Activated naive CD4-positive, alpha-beta T cell treated with anti-CD3 and anti-CD28 coated beads for 36 hours (primary cell): ENCODE results near the gene LOC101059915.
A peak's percentile ranks its signal among the peaks of the same experiment; 100 is the strongest.

Experiments used
- CTCF ChIA-PET: fragments of 350-600 bp; sonication (Branson Sonifier 250); formaldehyde crosslinking; loops from one replicate; lab custom pipeline; 2021; ENCODE audit warnings: antibody characterized with exemption; lab: Charles Lee
- DNase-seq: peaks from one replicate; pipeline ENCODE4 v3.0.0-alpha.2; 2020
- H3K27ac Mint-ChIP-seq: one replicate; pipeline ENCODE4 v1.8.0; 2021; ENCODE audit warnings: mild to moderate bottlenecking, mixed read lengths
- H3K27me3 Mint-ChIP-seq: one replicate; pipeline ENCODE4 v1.8.0; 2021; ENCODE audit warnings: low read depth, mixed read lengths
- H3K36me3 Mint-ChIP-seq: one replicate; pipeline ENCODE4 v1.8.0; 2021; ENCODE audit warnings: low read depth, mixed read lengths
- H3K4me1 Mint-ChIP-seq: one replicate; pipeline ENCODE4 v1.8.0; 2021; ENCODE audit warnings: low read depth, mixed read lengths
- H3K4me3 Mint-ChIP-seq: one replicate; pipeline ENCODE4 v1.8.0; 2021; ENCODE audit warnings: mild to moderate bottlenecking, moderate library complexity, mixed read lengths
- H3K9me3 Mint-ChIP-seq: one replicate; pipeline ENCODE4 v1.8.0; 2021; ENCODE audit warnings: mixed read lengths
- intact Hi-C: fragments of 100-400 bp; cut with micrococcal nuclease; formaldehyde crosslinking; loops from one replicate; pipeline ENCODE4 v1.15.1; 2023

Gene LOC101059915

GRCh38 chrX:71625471-71625870 is 41.9 kb upstream of the LOC101059915 start:
- intact Hi-C loops, result no loop called here
- CTCF ChIA-PET, result interaction anchor here (0.7 to 1.2 kb wide), 2 partner anchors 15 to 26 kb away, joined by 3 to 4 read pairs; no protein-coding TSS in a partner anchor
- Mint-ChIP-seq H3K27ac (no peak overlapping the region), H3K27me3 (no peaks in the 10 kb centered on the region), H3K4me1 (peaks cover 33% of the 10 kb centered on the region), H3K36me3 (no peaks in the 10 kb centered on the region), H3K9me3 (no peaks in the 10 kb centered on the region), H3K4me3 (no peak overlapping the region)
- DNase-seq, result no peak

- no peak for DNase-seq
- intact Hi-C loops, result no loop called here
- H3K9me3 Mint-ChIP-seq, result no peaks in the 10 kb centered on the region
- CTCF ChIA-PET, result no interaction called here
- H3K27ac Mint-ChIP-seq, result no peak overlapping the region
- H3K36me3 Mint-ChIP-seq, result no peaks in the 10 kb centered on the region
- no peak overlapping the region for H3K4me3 Mint-ChIP-seq
- H3K27me3 Mint-ChIP-seq, result no peaks in the 10 kb centered on the region
- H3K4me1 Mint-ChIP-seq, result peaks cover 27% of the 10 kb centered on the region
These were observed 40.8 kb upstream of the LOC101059915 start for GRCh38 chrX:71626576-71626975.

GRCh38 chrX:71627588-71628404 is 39.5 kb upstream of the LOC101059915 start:
- H3K4me1 Mint-ChIP-seq, result peaks cover 14% of the 10 kb centered on the region
- H3K9me3 Mint-ChIP-seq, result no peaks in the 10 kb centered on the region
- intact Hi-C loops, result no loop called here
- no peak overlapping the region for H3K4me3 Mint-ChIP-seq
- no peaks in the 10 kb centered on the region for H3K36me3 Mint-ChIP-seq
- no peak for DNase-seq
- CTCF ChIA-PET, result no interaction called here
- H3K27me3 Mint-ChIP-seq, result no peaks in the 10 kb centered on the region
- no peak overlapping the region for H3K27ac Mint-ChIP-seq

GRCh38 chrX:71629467-71629866 is 37.9 kb upstream of the LOC101059915 start:
- no peaks in the 10 kb centered on the region for H3K27me3 Mint-ChIP-seq
- no peaks in the 10 kb centered on the region for H3K36me3 Mint-ChIP-seq
- H3K4me1 Mint-ChIP-seq, result peaks cover under 1% of the 10 kb centered on the region
- DNase-seq, result no peak
- no peaks in the 10 kb centered on the region for H3K9me3 Mint-ChIP-seq
- no peak overlapping the region for H3K27ac Mint-ChIP-seq
- H3K4me3 Mint-ChIP-seq, result no peak overlapping the region
- CTCF ChIA-PET, result no interaction called here
- intact Hi-C loops, result no loop called here

GRCh38 chrX:71632923-71633657 is 34.3 kb upstream of the LOC101059915 start:
- Mint-ChIP-seq H3K36me3 (no peaks in the 10 kb centered on the region), H3K9me3 (no peaks in the 10 kb centered on the region), H3K4me3 (no peak overlapping the region), H3K27ac (no peak overlapping the region), H3K4me1 (peaks cover 13% of the 10 kb centered on the region), H3K27me3 (no peaks in the 10 kb centered on the region)
- no peak for DNase-seq
- CTCF ChIA-PET, result interaction anchor here (0.6 to 2.3 kb wide), 3 partner anchors 9 to 85 kb away, joined by 3 to 8 read pairs (median 4); no protein-coding TSS in a partner anchor
- intact Hi-C loops, result no loop called here

GRCh38 chrX:71634366-71634765 is 33.0 kb upstream of the LOC101059915 start:
- no peak overlapping the region for H3K27ac Mint-ChIP-seq
- no peak overlapping the region for H3K4me3 Mint-ChIP-seq
- DNase-seq, result no peak
- CTCF ChIA-PET, result no interaction called here
- H3K4me1 Mint-ChIP-seq, result peaks cover 13% of the 10 kb centered on the region
- intact Hi-C loops, result no loop called here
- no peaks in the 10 kb centered on the region for H3K27me3 Mint-ChIP-seq
- no peaks in the 10 kb centered on the region for H3K9me3 Mint-ChIP-seq
- H3K36me3 Mint-ChIP-seq, result no peaks in the 10 kb centered on the region

GRCh38 chrX:71636438-71637252 is 30.7 kb upstream of the LOC101059915 start:
- Mint-ChIP-seq H3K4me1 (peaks cover 17% of the 10 kb centered on the region), H3K9me3 (no peaks in the 10 kb centered on the region), H3K36me3 (no peaks in the 10 kb centered on the region), H3K27me3 (no peaks in the 10 kb centered on the region), H3K27ac (peak overlapping the region; percentile 61), H3K4me3 (no peak overlapping the region)
- intact Hi-C loops, result loop anchor here (5.0 kb wide), 1 partner anchor 104 kb away; the partner anchor contains the start of gene OGT
- peak; percentile 27 for DNase-seq
- CTCF ChIA-PET, result interaction anchor here (1.2 kb wide), 1 partner anchor 14 kb away, joined by 9 read pairs; no protein-coding TSS in a partner anchor

- H3K36me3 Mint-ChIP-seq, result no peaks in the 10 kb centered on the region
- no peaks in the 10 kb centered on the region for H3K27me3 Mint-ChIP-seq
- CTCF ChIA-PET, result interaction anchor here (1.1 to 1.2 kb wide), 2 partner anchors 14 to 15 kb away, joined by 3 to 9 read pairs; no protein-coding TSS in a partner anchor
- H3K4me3 Mint-ChIP-seq, result no peak overlapping the region
- peak overlapping the region; percentile 15 for H3K27ac Mint-ChIP-seq
- H3K4me1 Mint-ChIP-seq, result peaks cover 17% of the 10 kb centered on the region
- no peaks in the 10 kb centered on the region for H3K9me3 Mint-ChIP-seq
- no peak for DNase-seq
- intact Hi-C loops, result loop anchor here (5.0 kb wide), 1 partner anchor 105 kb away; the partner anchor contains the start of gene OGT
These were observed 30.1 kb upstream of the LOC101059915 start for GRCh38 chrX:71637253-71637618.

- Mint-ChIP-seq H3K4me1 (peaks cover 17% of the 10 kb centered on the region), H3K36me3 (no peaks in the 10 kb centered on the region), H3K4me3 (no peak overlapping the region), H3K9me3 (no peaks in the 10 kb centered on the region), H3K27me3 (no peaks in the 10 kb centered on the region), H3K27ac (no peak overlapping the region)
- no peak for DNase-seq
- CTCF ChIA-PET, result interaction anchor here (1.1 kb wide), 1 partner anchor 15 kb away, joined by 3 read pairs; no protein-coding TSS in a partner anchor
- intact Hi-C loops, result loop anchor here (1.0 to 5.0 kb wide), 2 partner anchors 16 to 106 kb away; partner anchors contain the start of gene OGT
These were observed 29.5 kb upstream of the LOC101059915 start for GRCh38 chrX:71637848-71638247.

GRCh38 chrX:71638409-71638808 is 28.9 kb upstream of the LOC101059915 start:
- H3K4me1 Mint-ChIP-seq, result peaks cover 17% of the 10 kb centered on the region
- H3K36me3 Mint-ChIP-seq, result no peaks in the 10 kb centered on the region
- intact Hi-C loops, result loop anchor here (1.0 to 5.0 kb wide), 2 partner anchors 16 to 106 kb away; partner anchors contain the start of gene OGT
- no peak overlapping the region for H3K4me3 Mint-ChIP-seq
- no peak overlapping the region for H3K27ac Mint-ChIP-seq
- no peaks in the 10 kb centered on the region for H3K9me3 Mint-ChIP-seq
- CTCF ChIA-PET, result interaction anchor here (0.7 to 1.1 kb wide), 2 partner anchors 15 to 107 kb away, joined by 3 read pairs; no protein-coding TSS in a partner anchor
- no peaks in the 10 kb centered on the region for H3K27me3 Mint-ChIP-seq
- no peak for DNase-seq

GRCh38 chrX:71640002-71640401 is 27.3 kb upstream of the LOC101059915 start:
- CTCF ChIA-PET, result interaction anchor here (0.6 kb wide), 1 partner anchor 76 kb away, joined by 3 read pairs; no protein-coding TSS in a partner anchor
- H3K36me3 Mint-ChIP-seq, result no peaks in the 10 kb centered on the region

More at GRCh38 chrX:71640002-71640401, 27.3 kb upstream of the LOC101059915 start:
- DNase-seq, result no peak
- Mint-ChIP-seq H3K4me1 (peaks cover 17% of the 10 kb centered on the region), H3K9me3 (no peaks in the 10 kb centered on the region), H3K27me3 (no peaks in the 10 kb centered on the region), H3K4me3 (no peak overlapping the region), H3K27ac (no peak overlapping the region)
- intact Hi-C loops, result no loop called here
